HG03457 (cell line): ENCODE measurements around the gene ZNF41.
"Not testable (repeated sequence)": the region's sequence is repeated elsewhere in the genome, so short reads cannot be mapped to it uniquely, and the experiment has no call there.

ENCODE experiments used
- ATAC-seq: cut with Tn5 transposase; IDR thresholded peaks from one replicate; pipeline ENCODE4 v1.9.1; 2021; ENCODE audit warnings: moderate number of reproducible peaks; ENCODE audit not compliant: unreplicated experiment

ZNF41 gene

GRCh38 chrX:47482512-47483305, at the start of gene ZNF41:
ZNF41 (minus strand) TSS chrX:47483222; CDS start chrX:47467481, 15,741 bp downstream.
- peak; percentile 72 for ATAC-seq

DNA sequence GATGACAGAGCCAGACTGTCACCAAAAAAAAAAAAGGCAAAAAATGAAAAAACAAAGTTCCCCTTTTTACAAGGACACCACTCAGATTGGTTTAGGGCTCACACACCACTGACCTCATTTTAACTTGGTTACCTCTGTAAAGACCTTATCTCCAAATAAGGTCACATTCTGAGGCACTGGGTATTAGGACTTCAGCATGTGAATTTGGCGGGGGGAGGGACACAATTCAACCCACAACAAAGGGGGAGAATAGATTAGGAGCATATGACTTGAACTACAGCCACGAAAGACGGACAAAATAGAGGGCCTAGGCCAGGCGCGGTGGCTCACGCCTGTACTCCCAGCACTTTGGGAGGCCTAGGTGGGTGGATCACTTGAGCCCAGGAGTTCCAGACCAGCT, 47.0 kb upstream of the ZNF41 start:
- no peak for ATAC-seq

GRCh38 chrX:47529548-47529947, 46.5 kb upstream of the ZNF41 start:
- no peak for ATAC-seq

DNA sequence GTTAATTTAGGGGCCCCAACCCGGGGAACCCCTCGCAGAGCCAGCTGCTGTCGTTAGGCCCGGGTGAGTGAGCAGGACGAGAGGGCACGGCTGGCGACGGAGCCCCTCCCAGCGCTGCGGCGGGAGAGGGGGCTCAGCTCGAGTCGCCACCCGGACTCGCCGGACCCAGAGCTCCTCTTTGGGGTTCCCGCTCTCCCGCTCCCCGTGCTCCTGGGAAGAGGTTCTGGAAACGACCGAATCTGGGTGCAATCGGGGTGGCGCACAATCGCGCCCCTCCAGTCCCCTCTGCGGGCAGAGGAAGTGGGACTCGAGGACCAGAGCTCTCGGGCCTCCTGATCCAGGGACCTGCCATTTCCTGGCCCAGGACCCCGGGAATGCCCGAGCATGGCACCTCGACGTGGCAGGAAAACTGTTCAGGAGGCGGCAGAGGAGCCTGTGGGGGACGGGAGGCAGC, 40.7 kb upstream of the ZNF41 start:
- ATAC-seq: no peak

- peak; percentile 72 for ATAC-seq
Measured at GRCh38 chrX:47523297-47523696, 40.3 kb upstream of the ZNF41 start.

- no peak for ATAC-seq
Measured at GRCh38 chrX:47518144-47518543, 35.1 kb upstream of the ZNF41 start.

DNA sequence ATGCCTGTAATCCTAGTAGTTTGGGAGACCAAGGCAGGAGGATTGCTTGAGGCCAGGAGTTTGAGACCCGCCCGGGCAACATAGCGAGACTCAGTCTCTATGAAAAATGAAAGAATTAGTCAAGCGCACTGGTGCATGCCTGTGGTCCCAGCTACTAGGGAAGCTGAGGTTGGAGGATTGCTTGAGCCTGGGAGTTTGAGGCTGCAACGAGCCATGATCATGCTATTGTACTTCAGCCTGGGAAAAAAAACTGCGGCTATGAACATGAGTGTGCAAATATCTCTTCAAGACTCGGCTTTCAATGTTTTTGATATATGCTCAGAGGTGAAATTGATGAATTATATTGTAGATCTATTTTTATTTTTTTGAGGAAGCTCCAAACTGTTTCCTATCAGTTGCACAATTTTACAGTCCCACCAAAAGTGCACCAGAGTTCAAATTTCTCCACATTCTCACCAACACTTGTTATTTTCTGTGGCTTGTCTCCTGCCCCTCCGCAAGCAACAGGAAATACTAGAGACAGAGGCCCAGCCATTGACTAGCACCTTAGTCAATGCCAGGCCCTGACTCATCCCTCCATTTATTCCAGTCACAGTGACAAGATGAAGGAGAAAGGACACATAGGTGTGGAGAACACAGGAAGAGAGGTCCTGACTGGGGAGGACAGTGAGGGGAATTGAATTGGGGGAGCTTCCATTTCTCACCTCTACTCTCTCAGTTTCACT, 33.1 kb upstream of the ZNF41 start:
- no peak for ATAC-seq

GRCh38 chrX:47514533-47515235, 31.7 kb upstream of the ZNF41 start:
- no peak for ATAC-seq

- ATAC-seq: not testable (repeated sequence)
Measured at GRCh38 chrX:47513034-47513965, 30.3 kb upstream of the ZNF41 start.

DNA sequence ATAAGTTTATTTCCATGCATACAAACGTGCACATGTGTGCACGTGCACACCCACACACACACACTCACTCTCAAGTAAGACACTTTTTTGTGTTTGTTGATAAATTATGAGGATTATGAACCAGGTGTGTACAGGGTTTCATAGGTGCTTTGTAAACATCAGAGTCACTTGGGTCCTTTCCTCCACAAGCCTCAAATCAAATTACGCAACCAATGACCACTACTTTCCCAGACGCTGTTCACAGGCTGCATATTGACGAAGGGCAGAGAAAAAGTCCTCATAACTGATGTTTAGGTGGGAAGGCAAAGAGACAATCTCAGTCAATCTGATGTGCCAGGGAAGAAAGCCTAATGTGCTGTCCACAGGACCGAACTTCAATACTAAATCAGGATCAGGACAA, 29.4 kb upstream of the ZNF41 start:
- not testable (repeated sequence) for ATAC-seq

DNA sequence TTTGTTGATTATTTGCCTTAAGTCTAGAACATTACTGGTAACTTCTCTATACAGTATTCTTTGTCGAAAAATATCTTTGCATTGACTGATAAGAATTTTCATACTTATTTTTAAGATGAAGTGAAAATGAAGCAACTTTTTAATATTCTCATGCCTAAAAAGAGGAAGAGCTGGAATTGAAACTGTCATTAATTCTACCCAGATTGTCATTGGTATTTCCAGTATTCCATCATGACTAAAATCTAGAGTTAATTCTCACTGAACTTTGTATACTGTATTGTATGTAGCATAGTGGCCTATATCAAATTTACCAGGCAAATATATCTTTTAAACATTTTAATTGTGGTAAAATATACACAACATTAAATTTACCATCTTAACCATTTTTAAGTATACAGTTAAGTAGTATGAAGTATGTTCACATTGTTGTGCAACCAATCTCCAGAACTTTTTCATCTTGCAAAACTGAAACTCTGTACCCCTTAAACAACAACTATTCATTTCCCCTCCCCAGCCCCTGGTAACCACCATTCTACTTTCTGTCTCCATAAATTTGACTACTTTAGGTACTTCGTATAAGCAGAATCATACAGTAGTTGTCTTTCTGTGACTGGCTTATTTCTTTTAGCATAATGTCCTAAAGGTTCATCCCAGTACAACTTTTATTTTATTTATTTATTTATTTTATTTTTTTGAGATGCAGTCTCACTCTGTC, 24.3 kb upstream of the ZNF41 start:
- ATAC-seq: no peak

- ATAC-seq: no peak
Measured at GRCh38 chrX:47503151-47503550, 20.1 kb upstream of the ZNF41 start.

DNA sequence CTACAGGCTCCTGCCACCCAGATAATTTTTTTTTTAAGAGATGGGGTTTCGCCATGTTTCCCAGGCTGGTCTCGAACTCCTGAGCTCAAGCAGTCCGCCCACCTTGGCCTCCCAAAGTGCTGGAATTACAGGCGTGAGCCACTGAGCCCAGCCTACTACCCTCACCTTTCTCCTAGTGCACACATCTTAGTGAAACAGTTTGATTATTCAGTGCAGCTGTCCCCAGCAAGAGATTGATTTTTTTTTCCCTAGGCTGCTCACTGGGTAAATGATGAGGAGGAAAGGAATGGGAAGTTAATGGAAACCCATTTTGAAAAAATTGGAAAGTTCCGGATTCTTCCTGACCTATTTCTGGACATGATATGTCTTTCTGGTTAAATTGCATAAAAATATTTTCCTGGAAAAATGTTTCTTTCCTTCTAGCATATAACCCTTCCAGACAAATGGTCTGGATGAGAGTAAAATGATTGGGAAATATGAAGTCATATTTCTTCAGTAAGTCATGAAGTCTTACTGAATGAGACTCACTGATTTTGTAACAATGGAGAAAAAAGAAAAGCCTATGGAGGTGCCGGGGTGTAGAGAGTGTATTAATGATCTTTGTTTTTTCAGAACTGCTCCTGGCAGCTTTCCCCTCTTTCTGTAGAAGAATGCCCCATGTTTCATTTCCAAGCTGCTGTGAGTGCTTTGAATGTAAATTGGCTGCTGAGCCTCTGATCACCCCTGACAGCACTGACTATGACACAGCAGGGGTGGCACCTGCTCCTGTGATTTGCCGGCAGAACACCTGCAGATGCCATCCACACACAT, 19.5 kb upstream of the ZNF41 start:
- no peak for ATAC-seq

GRCh38 chrX:47501226-47502074, 18.4 kb upstream of the ZNF41 start:
- no peak for ATAC-seq

- ATAC-seq: no peak
Measured at GRCh38 chrX:47500554-47500953, 17.5 kb upstream of the ZNF41 start.

DNA sequence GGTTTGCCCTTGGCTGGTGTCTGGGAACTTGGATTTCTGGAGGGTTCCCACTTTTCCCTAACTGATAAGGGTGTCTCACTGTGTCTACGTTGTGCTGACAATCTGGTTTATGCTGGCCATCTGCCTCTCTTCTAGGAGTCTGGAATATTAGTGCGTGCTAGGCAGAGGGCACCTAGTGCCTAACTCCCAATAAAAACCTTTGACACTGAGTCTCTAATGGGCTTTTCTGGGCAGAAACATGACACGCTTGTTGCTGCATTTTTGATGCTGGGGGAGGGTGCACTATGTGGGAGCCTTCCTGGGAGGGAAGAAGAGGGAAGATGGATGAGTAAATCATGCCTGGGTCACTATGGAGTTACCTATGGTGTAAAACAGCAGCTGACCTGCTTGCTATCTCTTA, 16.3 kb upstream of the ZNF41 start:
- no peak for ATAC-seq

- ATAC-seq: no peak
Measured at GRCh38 chrX:47498411-47498810, 15.4 kb upstream of the ZNF41 start.

DNA sequence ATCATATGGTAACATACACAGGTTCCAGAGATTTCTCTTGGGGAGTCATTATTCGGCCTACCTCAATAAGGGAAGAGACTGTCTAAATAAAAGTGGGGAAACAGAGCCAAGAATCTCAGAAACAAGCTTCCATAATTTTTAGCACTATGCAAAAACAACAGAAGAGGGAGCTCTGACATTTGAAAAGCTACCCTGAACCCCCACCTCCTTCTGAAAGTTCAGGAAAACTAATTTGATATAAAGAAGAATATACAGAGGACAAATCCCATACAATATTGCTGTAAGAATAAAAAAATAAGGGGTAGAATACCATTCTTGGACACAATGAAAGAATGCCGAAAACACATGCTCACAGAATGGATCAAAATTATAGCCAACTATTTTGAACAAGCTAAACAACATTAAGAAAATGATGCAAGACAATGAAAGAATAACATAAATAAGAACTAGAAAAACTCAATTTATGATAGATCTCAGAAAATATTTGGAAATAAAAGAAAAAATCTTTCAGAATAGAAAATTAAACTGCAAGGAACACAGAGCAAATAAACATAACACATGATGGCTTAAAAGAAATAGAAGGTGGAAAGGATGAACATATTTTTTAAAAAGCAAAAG, 14.4 kb upstream of the ZNF41 start:
- ATAC-seq: no peak
